NCI-H774 (cell line): ENCODE results near the gene ESRP2.

ENCODE experiments used
- DNase-seq: peaks from one replicate; lab custom pipeline; 2025; lab: John Stamatoyannopoulos, UW

Gene ESRP2

DNA sequence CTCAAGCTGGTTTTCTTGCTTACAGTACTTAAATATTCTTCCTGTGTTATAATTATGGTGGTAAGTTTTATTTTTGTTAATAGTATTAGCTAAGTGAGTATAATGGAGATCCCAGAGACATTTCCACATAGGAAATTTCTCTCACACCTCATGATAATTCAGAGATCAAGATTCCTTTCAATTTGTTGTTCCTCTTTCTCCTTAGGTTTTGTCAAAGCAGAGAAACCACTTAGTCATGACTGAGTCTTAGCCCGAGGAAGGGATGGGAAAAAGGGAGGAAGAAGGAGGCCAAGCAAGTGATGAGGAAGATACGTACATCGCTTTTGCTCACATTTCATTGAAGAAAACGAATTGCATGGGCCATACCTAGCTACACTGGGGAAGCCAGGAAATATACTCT, 18.4 kb downstream of the ESRP2 start:
- DNase-seq: no peak

GRCh38 chr16:68216240-68216639, 19.7 kb downstream of the ESRP2 start:
- DNase-seq: no peak

DNA sequence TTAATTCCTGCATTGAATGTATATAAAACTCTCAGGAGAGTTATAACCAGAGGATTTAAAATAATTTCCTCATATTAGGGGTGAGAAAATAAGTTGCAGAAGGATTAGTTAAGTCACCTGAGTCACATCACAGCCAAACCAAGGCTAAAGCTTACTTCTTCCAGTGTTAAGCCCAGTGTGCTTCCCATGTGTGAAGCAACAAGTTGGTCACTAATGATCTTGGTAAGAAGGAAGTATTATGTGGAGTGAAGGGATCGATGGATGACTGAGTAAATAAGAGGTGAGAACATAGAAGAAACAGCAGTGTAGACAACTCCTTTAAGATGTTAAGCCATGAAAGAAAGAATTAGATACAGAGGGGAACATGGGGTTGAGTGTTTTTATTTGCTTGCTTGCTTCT, 20.6 kb downstream of the ESRP2 start:
- DNase-seq: no peak

- DNase-seq: no peak
These were observed 21.2 kb downstream of the ESRP2 start for GRCh38 chr16:68214726-68215125.

- DNase-seq: no peak
These were observed 29.7 kb downstream of the ESRP2 start for GRCh38 chr16:68206245-68206644.

DNA sequence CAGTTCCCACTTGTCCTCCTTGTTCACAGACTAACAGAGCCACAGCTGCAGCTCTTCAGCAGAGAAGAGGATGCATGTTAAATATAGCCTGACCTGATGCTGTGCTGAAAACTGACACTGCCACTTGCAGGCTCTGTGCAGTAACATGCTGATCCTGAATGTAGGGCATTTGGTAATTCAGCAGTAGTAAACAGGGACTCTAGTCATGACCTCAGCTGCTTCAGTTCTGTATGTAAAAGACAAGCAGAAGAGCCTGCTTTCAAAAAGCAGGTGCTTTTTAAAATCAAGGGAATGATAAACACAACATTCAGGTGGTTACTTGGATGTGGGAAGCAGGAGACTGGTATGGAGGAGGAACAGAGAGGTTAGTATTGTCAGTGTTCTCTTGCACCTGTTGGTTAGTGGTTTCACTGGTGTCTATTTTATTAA, 33.8 kb downstream of the ESRP2 start:
- DNase-seq: peak; percentile 17

- no peak for DNase-seq
These were observed 35.7 kb downstream of the ESRP2 start for GRCh38 chr16:68200088-68200783.

DNA sequence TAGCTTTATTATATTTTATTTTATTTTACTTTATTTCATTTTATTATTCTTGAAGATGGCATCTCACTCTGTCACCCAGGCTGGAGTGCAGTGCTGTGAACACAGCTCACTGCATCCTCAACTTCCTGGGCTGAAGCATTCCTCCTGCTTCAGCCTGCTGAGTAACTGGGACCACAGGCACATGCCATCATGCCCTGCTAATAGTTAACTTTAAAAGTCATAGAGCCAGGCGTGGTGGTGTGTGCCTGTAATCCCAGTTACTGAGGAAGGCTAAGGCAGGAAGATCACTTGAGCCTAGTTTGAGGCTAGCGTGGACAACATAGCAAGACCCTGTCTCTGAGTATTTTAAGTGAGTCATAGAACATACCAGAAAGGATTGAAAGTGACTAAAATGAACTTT, 38.7 kb downstream of the ESRP2 start:
- DNase-seq: no peak

- DNase-seq: no peak
These were observed 41.7 kb downstream of the ESRP2 start for GRCh38 chr16:68194251-68194650.

DNA sequence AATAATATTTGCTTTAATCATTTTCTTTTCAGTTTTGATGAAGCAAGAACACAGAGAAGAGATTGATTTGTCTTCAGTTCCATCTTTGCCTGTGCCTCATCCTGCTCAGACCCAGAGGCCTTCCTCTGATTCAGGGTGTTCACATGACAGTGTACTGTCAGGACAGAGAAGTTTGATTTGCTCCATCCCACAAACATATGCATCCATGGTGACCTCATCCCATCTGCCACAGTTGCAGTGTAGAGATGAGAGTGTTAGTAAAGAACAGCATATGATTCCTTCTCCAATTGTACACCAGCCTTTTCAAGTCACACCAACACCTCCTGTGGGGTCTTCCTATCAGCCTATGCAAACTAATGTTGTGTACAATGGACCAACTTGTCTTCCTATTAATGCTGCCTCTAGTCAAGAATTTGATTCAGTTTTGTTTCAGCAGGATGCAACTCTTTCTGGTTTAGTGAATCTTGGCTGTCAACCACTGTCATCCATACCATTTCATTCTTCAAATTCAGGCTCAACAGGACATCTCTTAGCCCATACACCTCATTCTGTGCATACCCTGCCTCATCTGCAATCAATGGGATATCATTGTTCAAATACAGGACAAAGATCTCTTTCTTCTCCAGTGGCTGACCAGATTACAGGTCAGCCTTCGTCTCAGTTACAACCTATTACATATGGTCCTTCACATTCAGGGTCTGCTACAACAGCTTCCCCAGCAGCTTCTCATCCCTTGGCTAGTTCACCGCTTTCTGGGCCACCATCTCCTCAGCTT, 45.0 kb downstream of the ESRP2 start:
- DNase-seq: no peak

- DNase-seq: no peak
These were observed 45.8 kb downstream of the ESRP2 start for GRCh38 chr16:68190081-68190480.

DNA sequence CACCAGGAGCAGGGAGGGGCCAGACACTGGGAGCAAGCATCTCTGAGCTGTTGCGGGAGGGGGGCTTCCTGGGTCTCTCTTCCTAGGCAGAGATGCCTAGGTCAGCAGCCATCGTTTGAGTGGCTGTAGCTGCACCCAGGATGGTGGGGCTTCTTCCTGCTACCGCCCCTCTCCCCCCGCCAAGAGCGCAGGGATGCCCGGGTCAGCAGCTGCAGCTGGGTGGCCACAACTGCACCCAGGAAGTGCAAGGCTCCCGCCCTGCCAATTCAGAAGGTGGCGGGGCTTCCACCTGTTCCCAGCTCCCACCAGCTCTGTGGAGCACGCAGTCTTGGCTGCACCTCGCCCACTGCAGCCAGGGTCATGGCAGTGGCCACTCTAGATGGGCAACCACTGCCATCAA, 47.8 kb downstream of the ESRP2 start:
- DNase-seq: no peak

- no peak for DNase-seq
These were observed 48.4 kb downstream of the ESRP2 start for GRCh38 chr16:68187505-68187904.

DNA sequence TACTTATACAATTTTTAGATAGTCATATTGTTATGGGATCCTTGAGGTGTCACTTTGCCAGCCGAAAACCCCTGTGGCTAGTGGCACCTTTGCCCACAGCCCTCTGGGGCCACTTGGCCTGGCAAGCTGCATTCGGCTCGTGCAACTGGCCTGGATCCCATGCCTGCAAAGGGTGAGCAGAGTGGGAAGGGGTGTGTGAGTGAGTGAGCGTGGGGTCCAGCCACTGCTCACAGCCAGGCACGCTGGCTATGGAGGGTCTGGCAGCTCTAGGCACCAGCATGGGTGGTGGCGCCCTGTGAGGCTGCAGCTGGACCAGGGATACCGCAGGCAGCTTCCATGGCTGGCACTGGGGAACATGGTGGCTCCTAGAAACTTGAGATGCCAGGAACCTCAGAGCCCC, 49.0 kb downstream of the ESRP2 start:
- no peak for DNase-seq

GRCh38 chr16:68183046-68183445, 52.9 kb downstream of the ESRP2 start:
- DNase-seq: no peak

DNA sequence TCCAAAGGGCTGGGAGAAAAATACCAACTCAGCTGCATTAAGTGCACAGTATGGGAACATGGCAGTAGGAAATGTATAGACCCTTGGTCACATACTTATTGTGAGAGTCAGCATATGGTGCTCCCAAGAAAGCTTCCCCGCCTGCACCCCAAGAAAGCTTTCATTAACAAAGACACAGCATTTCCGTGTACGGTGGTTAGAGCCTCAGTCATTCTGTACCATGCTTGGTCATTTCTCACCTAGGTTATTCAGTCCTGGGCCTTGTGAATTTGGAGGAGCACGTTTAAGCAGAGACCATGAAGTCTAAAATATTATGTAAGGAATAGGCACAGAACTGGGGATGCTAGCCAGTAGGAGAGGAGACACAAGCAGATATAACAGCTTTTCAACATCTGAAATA, 56.1 kb downstream of the ESRP2 start:
- no peak for DNase-seq

DNA sequence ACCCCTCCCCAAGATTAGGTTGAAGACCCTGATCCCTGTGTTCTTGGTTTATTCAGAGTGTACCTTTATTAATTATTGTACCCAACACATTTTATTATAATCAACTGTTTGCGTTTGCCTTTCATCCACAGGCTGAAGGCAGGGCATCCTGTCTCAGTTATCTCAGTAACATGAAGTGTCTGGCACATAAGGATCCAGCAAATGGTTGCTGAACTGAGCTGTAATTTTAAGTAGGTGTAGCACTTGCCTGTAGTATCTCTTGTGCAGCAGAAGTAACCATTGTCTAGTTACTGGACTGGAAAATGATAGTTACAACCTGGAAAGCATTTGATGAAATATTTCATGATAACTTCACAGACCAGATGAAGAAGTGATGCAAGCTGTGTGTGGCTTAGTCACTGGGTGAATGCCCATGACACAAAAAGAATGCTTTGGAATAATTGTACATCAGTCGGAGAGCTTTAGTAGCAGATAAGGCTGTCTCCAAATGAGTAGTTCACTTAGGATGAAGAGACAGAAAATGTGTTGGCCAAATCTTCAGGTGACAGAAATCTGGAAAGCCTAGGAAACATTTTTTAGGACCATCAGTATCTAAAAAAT, 56.6 kb downstream of the ESRP2 start:
- DNase-seq: no peak
